ENCODE results near the gene PLCB2. TPM values are rescaled to one million over a fixed set of nuclear protein-coding genes. Genes with fewer than 3 reads are reported as not detected.

The PLCB2 gene
- total and polyA plus RNA-seq, 8 donors: 13.5 to 86.4 (median 14.9) TPM

DNA sequence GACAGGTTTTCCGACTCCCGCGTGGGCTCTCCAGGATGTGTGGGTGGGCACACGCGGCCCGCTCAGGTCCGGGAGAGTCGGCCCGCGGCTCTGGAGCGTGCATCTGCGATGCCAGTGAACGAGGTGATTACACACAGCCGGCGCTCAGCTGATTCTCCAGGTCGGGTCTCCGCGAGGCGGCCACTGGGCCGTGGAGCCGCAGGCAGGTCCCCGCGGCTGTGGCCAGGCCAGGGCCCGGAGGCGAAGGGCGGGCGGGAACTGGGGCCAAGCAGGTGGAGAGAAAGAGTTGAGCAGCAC lies 55.6 kb downstream of the PLCB2 start:
- TF ChIP-seq, protein P1, sequence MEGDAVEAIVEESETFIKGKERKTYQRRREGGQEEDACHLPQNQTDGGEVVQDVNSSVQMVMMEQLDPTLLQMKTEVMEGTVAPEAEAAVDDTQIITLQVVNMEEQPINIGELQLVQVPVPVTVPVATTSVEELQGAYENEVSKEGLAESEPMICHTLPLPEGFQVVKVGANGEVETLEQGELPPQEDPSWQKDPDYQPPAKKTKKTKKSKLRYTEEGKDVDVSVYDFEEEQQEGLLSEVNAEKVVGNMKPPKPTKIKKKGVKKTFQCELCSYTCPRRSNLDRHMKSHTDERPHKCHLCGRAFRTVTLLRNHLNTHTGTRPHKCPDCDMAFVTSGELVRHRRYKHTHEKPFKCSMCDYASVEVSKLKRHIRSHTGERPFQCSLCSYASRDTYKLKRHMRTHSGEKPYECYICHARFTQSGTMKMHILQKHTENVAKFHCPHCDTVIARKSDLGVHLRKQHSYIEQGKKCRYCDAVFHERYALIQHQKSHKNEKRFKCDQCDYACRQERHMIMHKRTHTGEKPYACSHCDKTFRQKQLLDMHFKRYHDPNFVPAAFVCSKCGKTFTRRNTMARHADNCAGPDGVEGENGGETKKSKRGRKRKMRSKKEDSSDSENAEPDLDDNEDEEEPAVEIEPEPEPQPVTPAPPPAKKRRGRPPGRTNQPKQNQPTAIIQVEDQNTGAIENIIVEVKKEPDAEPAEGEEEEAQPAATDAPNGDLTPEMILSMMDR (IDR thresholded peaks at IDR 0.05): no peak
- ATAC-seq (peak; percentile 27), DNase-seq (no peak)
- Histone ChIP-seq H3K4me1 (peaks cover 8 to 22% of the 10 kb centered on the region in 2 donors), H3K27ac (no peak overlapping the region), H3K27me3 (peaks cover 7 to 28% of the 10 kb centered on the region in 2 donors), H3K4me3 (peak overlapping the region; percentile 43 to 54), H3K9me3 (no peaks in the 10 kb centered on the region), H3K36me3 (no peaks in the 10 kb centered on the region)
- intact Hi-C loops (cut with DNase I): no loop called here

DNA sequence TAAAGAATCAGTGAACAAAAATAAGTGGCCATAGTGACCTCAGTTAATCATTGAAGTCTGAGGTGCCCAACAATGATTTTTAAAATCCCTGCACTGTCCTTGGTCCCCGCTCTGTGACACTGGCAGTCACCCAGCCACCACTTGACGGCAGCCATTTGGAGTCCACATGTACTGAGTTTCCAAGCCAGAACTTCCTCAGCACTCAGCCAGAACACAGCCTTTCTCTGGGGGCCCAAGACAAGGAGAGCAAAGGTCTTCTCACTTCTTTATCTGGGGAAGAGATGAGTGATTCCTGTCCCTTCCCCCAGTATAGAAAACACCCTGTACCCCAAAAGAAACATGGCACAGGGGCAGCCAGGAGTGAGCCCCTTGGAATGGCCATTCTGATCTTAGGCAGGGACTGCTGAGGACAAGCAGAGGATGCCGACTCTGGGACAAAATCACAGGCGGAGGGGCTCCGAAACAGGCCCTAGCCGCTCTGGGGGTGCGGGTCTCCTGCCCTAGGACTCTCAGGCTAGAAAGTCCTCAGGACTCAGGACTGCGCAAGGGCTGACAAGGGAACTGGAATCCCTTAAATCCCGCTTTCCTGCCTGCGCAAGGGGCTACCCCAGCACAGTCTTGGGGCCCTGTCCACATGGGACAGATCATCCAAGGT lies 56.1 kb downstream of the PLCB2 start:
- TF ChIP-seq, protein P1 (IDR thresholded peaks at IDR 0.05): no peak
- no peak for ATAC-seq
- DNase-seq: peak in 1 of 4 donors; percentile 17
- H3K4me1 ChIP-seq: peaks cover 8 to 22% of the 10 kb centered on the region in 2 donors
- H3K27ac ChIP-seq: no peak overlapping the region
- H3K36me3 ChIP-seq: no peaks in the 10 kb centered on the region
- H3K27me3 ChIP-seq: peaks cover 7 to 28% of the 10 kb centered on the region in 2 donors
- peak overlapping the region; percentile 43 to 54 for H3K4me3 ChIP-seq
- no peaks in the 10 kb centered on the region for H3K9me3 ChIP-seq
- intact Hi-C loops (cut with DNase I): no loop called here

DNA sequence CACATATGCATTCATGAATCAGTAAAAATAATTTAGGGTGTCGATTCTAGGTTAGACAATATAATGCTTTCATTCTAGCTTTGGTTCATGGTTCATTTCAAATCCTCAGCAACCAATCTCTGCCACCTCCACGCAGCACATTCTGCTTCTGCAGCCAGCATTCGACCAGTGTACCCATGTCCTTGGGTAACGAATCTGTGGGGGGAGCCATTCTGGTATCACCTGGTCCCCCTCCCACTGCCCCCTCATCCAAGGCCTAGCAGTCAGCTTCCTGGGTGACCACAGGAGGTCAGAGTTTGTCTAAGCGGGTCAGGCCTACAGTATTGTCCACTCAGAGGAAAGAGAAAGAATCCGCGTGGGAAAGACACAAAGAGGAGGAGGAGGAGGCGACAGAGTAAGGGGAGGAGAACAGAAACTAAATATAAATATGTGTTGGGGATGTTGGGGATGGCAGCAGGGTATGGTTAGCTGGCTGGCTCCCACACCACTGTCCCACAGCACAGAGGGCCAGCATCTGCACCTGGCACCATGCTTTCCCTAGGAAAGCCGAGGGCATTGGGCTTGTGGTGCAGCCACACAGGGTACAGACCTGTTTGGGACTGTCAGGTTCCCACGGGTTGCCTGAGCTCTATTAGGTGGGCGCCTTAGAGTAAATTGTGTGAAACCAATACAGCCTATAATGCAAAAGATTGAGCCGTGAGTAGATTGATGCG lies 56.8 kb downstream of the PLCB2 start:
- no peak for ATAC-seq

DNA sequence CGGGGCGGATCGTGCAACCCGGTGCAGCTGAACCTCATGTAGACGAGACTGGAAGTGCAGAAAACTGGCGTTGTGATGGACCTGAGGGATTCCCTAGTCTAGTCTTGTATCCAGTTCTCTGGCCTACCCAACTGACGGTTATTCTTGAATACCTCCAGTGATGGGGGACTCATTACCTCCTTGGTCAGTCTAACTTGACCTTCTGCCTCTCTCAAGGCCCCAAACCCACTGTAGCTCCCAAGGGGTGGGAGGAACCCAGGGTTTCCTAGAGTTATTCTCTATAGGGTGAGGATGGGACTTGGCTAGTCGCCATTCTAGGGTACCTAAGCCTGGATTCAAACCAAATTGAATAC lies 57.5 kb downstream of the PLCB2 start:
- Histone ChIP-seq H3K4me1 (peaks cover 8 to 22% of the 10 kb centered on the region in 2 donors), H3K36me3 (no peaks in the 10 kb centered on the region), H3K9me3 (no peaks in the 10 kb centered on the region), H3K4me3 (no peak overlapping the region), H3K27me3 (peaks cover 7 to 28% of the 10 kb centered on the region in 2 donors), H3K27ac (no peak overlapping the region)
- ATAC-seq (no peak), DNase-seq (peak in 1 of 4 donors; percentile 4)
- intact Hi-C loops (cut with DNase I): no loop called here
- TF ChIP-seq, protein P1 (IDR thresholded peaks at IDR 0.05): no peak

More for the DNA sequence above, 56.8 kb downstream of the PLCB2 start:
- Histone ChIP-seq H3K9me3 (no peaks in the 10 kb centered on the region), H3K4me1 (peaks cover 8 to 22% of the 10 kb centered on the region in 2 donors), H3K36me3 (no peaks in the 10 kb centered on the region), H3K27me3 (peaks cover 7 to 28% of the 10 kb centered on the region in 2 donors), H3K4me3 (no peak overlapping the region), H3K27ac (no peak overlapping the region)
- TF ChIP-seq, protein P1 (IDR thresholded peaks at IDR 0.05): no peak
- intact Hi-C loops (cut with DNase I): no loop called here
- peak in 2 of 4 donors; percentile 23 for DNase-seq

DNA sequence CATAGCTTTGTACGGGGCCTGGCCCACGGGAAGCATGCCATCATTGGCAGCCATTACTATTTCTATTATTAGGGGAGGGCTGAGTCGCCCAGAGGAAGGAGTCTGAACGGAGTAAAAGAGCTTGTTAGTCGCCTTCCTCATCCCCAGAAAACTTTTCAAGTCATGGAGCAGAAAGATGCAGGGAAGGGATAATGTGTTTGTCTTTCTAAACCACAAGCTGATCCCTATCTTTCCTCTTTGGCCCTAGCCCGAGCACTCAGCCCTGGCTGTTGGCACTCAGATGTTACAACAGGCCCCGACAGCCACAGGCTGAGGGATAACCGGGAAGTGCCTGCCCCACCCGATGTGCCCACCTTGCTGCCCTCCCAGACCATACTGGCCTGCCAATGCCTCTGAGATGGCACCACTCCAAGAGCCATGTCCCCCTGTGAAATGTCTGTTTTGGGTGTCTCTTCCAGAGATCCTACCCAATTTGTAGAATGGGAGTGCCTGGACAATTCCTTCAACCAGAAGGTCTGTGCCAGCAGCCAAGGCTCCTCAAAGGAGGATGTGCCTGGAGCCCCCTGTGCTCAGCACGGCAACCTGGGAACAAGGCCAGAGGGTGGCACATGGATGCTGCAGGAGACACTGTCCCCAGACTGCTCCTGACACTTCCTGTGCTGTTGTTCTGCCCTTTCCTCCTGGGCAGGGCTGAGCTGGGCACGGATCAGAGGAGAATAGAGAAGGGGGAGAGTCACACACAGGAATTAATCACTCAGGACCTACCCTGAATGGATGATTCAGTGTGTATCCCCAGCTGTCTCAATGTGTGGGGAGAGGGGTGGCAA lies 58.0 kb downstream of the PLCB2 start:
- no peaks in the 10 kb centered on the region for H3K9me3 ChIP-seq
- TF ChIP-seq, protein P1 (IDR thresholded peaks at IDR 0.05): no peak
- H3K36me3 ChIP-seq: no peaks in the 10 kb centered on the region
- H3K4me1 ChIP-seq: peaks cover 8 to 22% of the 10 kb centered on the region in 2 donors
- intact Hi-C loops (cut with DNase I): no loop called here
- no peak overlapping the region for H3K4me3 ChIP-seq
- DNase-seq: peak in 2 of 4 donors; percentile 21 to 26
- peaks cover 7 to 28% of the 10 kb centered on the region in 2 donors for H3K27me3 ChIP-seq
- H3K27ac ChIP-seq: no peak overlapping the region
- ATAC-seq: no peak

All from left lung (tissue), 10 donors.